H1 (cell line): Measurements from ENCODE around the gene SPARCL1. TPM values are rescaled to one million over a fixed set of nuclear protein-coding genes. Genes with fewer than 3 reads are reported as not detected.

ENCODE experiments used
- CTCF ChIA-PET: fragments of 300-600 bp; sonication (Branson Sonifier 250); formaldehyde crosslinking; loops from one replicate; lab custom pipeline; 2021; ENCODE audit not compliant: partially characterized antibody; lab: Charles Lee
- POLR2A ChIA-PET: fragments of 300-600 bp; sonication (Branson Sonifier 250); formaldehyde crosslinking; loops from one replicate; lab custom pipeline; 2021; ENCODE audit warnings: inconsistent platforms; ENCODE audit not compliant: partially characterized antibody; lab: Charles Lee
- DNase-seq, 2 experiments: peaks; one replicate each; pipeline versions ENCODE4 v3.0.0 to v3.0.0-alpha.2; 2010 to 2022; ENCODE audit warnings: low spot score in 2 of 2, low read depth in 1 of 2, mixed read lengths in 1 of 2
- FAIRE-seq: peaks from 2 replicates; lab custom pipeline; 2011; peaks lifted over from hg19 to GRCh38; lab: Jason Lieb, UNC
- H2AFZ ChIP-seq: 2 replicates; pipeline ENCODE4 v1.8.1; 2012; ENCODE audit warnings: low read length, inconsistent platforms
- H2AK5ac ChIP-seq: 2 replicates; pipeline ENCODE4 v1.6.1; 2013; ENCODE audit warnings: low read depth, low read length
- H2BK120ac ChIP-seq: replicated peaks from 2 replicates; pipeline ENCODE3; 2013; ENCODE audit warnings: low read depth, low read length, inconsistent platforms
- H2BK12ac ChIP-seq: 2 replicates; pipeline ENCODE4 v1.6.1; 2013; ENCODE audit warnings: low read depth, low read length
- H2BK15ac ChIP-seq: 2 replicates; pipeline ENCODE4 v1.6.1; 2013; ENCODE audit warnings: low read length
- H2BK20ac ChIP-seq: 2 replicates; pipeline ENCODE4 v1.6.1; 2013; ENCODE audit warnings: low read length
- H2BK5ac ChIP-seq: 2 replicates; pipeline ENCODE4 v1.6.1; 2013; ENCODE audit warnings: low read depth, low read length
- H3K14ac ChIP-seq: 2 replicates; pipeline ENCODE4 v1.6.1; 2013; ENCODE audit warnings: inconsistent platforms; ENCODE audit not compliant: insufficient read length
- H3K18ac ChIP-seq: 2 replicates; pipeline ENCODE4 v1.6.1; 2013; ENCODE audit warnings: low read length; ENCODE audit errors: extremely low read depth
- H3K23ac ChIP-seq: 2 replicates; pipeline ENCODE4 v1.6.1; 2013; ENCODE audit warnings: inconsistent platforms; ENCODE audit not compliant: insufficient read length
- H3K23me2 ChIP-seq: 2 replicates; pipeline ENCODE4 v1.6.1; 2013; ENCODE audit warnings: low read depth, low read length
- H3K27ac ChIP-seq: 2 replicates; pipeline ENCODE4 v1.6.1; 2011; ENCODE audit warnings: low read depth, low read length, inconsistent platforms
- H3K27me3 ChIP-seq, 4 experiments: replicated peaks in 1 of 4; 1 replicate in 1 of 4; 2 replicates in 3 of 4; pipeline versions ENCODE4 v1.6.1 to v1.8.1; 2011 to 2013; ENCODE audit warnings: low read length in 3 of 4, mild to moderate bottlenecking in 3 of 4, inconsistent platforms in 2 of 4, mixed read lengths in 2 of 4, moderate library complexity in 1 of 4; ENCODE audit not compliant: control insufficient read depth in 3 of 4, insufficient read depth in 3 of 4; ENCODE audit errors: extremely low read depth in 1 of 4
- H3K36me3 ChIP-seq, 4 experiments: 2 replicates each; pipeline versions ENCODE4 v1.6.1 to v1.8.1; 2011 to 2013; ENCODE audit warnings: mild to moderate bottlenecking in 4 of 4, low read length in 3 of 4, moderate library complexity in 2 of 4, control low read depth in 1 of 4, inconsistent platforms in 1 of 4; ENCODE audit not compliant: insufficient read depth in 4 of 4, control insufficient read depth in 2 of 4
- H3K4ac ChIP-seq: replicated peaks from 2 replicates; pipeline ENCODE3; 2013; ENCODE audit warnings: low read length, low read depth, mixed read lengths, inconsistent platforms; ENCODE audit not compliant: insufficient read length
- H3K4me1 ChIP-seq, 4 experiments: replicated peaks in 1 of 4; 1 replicate in 1 of 4; 2 replicates in 3 of 4; pipeline versions ENCODE4 v1.6.1 to v1.8.1; 2011 to 2013; ENCODE audit warnings: low read length in 3 of 4, inconsistent platforms in 2 of 4, mixed read lengths in 1 of 4; ENCODE audit not compliant: insufficient read depth in 4 of 4, control insufficient read depth in 3 of 4
- H3K4me2 ChIP-seq, 2 experiments: 2 replicates each; pipeline versions ENCODE4 v1.6.1 to v1.8.1; 2011 to 2013; ENCODE audit warnings: low read depth in 2 of 2, low read length in 2 of 2, control low read depth in 1 of 2, inconsistent platforms in 1 of 2, mild to moderate bottlenecking in 1 of 2; ENCODE audit not compliant: insufficient read depth in 1 of 2
- H3K4me3 ChIP-seq, 4 experiments: fragments of 200-600, 300-600 bp in 1 of 4; sonication (generic), shearing (Covaris generic), sonication (Bioruptor Twin) in 1 of 4; 2 replicates each; pipeline versions ENCODE4 v1.5.1 to v1.8.1; 2011 to 2016; ENCODE audit warnings: low read length in 4 of 4, low read depth in 3 of 4, control low read depth in 2 of 4, inconsistent platforms in 2 of 4, mild to moderate bottlenecking in 2 of 4, mixed read lengths in 1 of 4, moderate library complexity in 1 of 4; ENCODE audit not compliant: insufficient read depth in 2 of 4; ENCODE audit errors: extremely low read depth in 1 of 4
- H3K56ac ChIP-seq: replicated peaks from 2 replicates; pipeline ENCODE3; 2013; ENCODE audit warnings: low read depth, mild to moderate bottlenecking, mixed read lengths, low read length, inconsistent platforms; ENCODE audit not compliant: insufficient read length
- H3K79me1 ChIP-seq: 2 replicates; pipeline ENCODE4 v1.6.1; 2013; ENCODE audit warnings: low read depth, low read length, control low read depth
- H3K79me2 ChIP-seq, 2 experiments: 2 replicates each; pipeline versions ENCODE4 v1.6.1 to v1.8.1; 2012 to 2013; ENCODE audit warnings: low read length in 2 of 2, mild to moderate bottlenecking in 2 of 2, inconsistent platforms in 1 of 2; ENCODE audit not compliant: insufficient read depth in 2 of 2, control insufficient read depth in 1 of 2
- H3K9ac ChIP-seq, 4 experiments: replicated peaks in 1 of 4; 1 replicate in 1 of 4; 2 replicates in 3 of 4; pipeline versions ENCODE4 v1.6.1 to v1.8.1; 2011 to 2013; ENCODE audit warnings: low read depth in 3 of 4, low read length in 3 of 4, control low read depth in 2 of 4, mild to moderate bottlenecking in 2 of 4, moderate library complexity in 2 of 4, inconsistent platforms in 1 of 4; ENCODE audit errors: extremely low read depth in 1 of 4
- H3K9me3 ChIP-seq, 2 experiments: 2 replicates each; pipeline versions ENCODE4 v1.6.1 to v1.8.1; 2012 to 2013; ENCODE audit warnings: mild to moderate bottlenecking in 2 of 2, moderate library complexity in 2 of 2, control low read depth in 1 of 2, inconsistent platforms in 1 of 2, low read depth in 1 of 2, low read length in 1 of 2, mixed read lengths in 1 of 2; ENCODE audit not compliant: insufficient read depth in 2 of 2
- H4K20me1 ChIP-seq, 2 experiments: replicated peaks in 1 of 2; 2 replicates each; pipeline versions ENCODE3 to v1.8.1; 2011 to 2013; ENCODE audit warnings: inconsistent platforms in 2 of 2, low read length in 2 of 2, mild to moderate bottlenecking in 1 of 2; ENCODE audit not compliant: insufficient read depth in 2 of 2, control insufficient read depth in 1 of 2
- H4K5ac ChIP-seq: 2 replicates; pipeline ENCODE4 v1.6.1; 2013; ENCODE audit warnings: low read length, low read depth, mixed read lengths, inconsistent platforms; ENCODE audit not compliant: insufficient read length
- H4K8ac ChIP-seq: 2 replicates; pipeline ENCODE4 v1.8.0; 2013; ENCODE audit warnings: mild to moderate bottlenecking, moderate library complexity, low read length, inconsistent platforms; ENCODE audit not compliant: insufficient read depth; ENCODE audit errors: extremely low read depth
- H4K91ac ChIP-seq: replicated peaks from 2 replicates; pipeline ENCODE3; 2013; ENCODE audit warnings: low read length, mixed read lengths, inconsistent platforms; ENCODE audit not compliant: insufficient read length
- ASH2L ChIP-seq: fragments of 200-600, 300-600 bp; sonication (generic); IDR thresholded peaks from one replicate; pipeline ENCODE4 v1.7.1; 2017; ENCODE audit warnings: low read length
- CHD1 ChIP-seq: IDR thresholded peaks from 2 replicates; pipeline ENCODE4 v1.6.1; 2012; ENCODE audit warnings: low read depth, low read length, improper control_type of control experiment
- CHD2 ChIP-seq: IDR thresholded peaks from 2 replicates; pipeline ENCODE4 v1.6.1; 2012; ENCODE audit warnings: low read length, improper control_type of control experiment
- CTCF ChIP-seq, 3 experiments: IDR thresholded peaks; 1 replicate in 2 of 3; 2 replicates in 1 of 3; pipeline versions ENCODE4 v1.5.1 to v1.6.1; 2011; ENCODE audit warnings: low read length in 3 of 3, mild to moderate bottlenecking in 3 of 3, inconsistent platforms in 2 of 3, low read depth in 1 of 3, moderate library complexity in 1 of 3; ENCODE audit not compliant: insufficient read depth in 1 of 3; ENCODE audit errors: control extremely low read depth in 1 of 3
- EP300 ChIP-seq, 2 experiments: IDR thresholded peaks; 1 replicate in 1 of 2; 2 replicates in 1 of 2; pipeline ENCODE4 v1.6.1; 2011 to 2012; ENCODE audit warnings: low read depth in 2 of 2, low read length in 2 of 2, mild to moderate bottlenecking in 2 of 2, borderline replicate concordance in 1 of 2, inconsistent platforms in 1 of 2, moderate library complexity in 1 of 2
- KDM1A ChIP-seq: fragments of 200-600, 300-600 bp; sonication (generic); IDR thresholded peaks from 2 replicates; pipeline ENCODE4 v1.7.1; 2016; ENCODE audit warnings: mild to moderate bottlenecking, low read length, borderline replicate concordance
- KDM5A ChIP-seq: fragments of 200-600 bp; IDR thresholded peaks from 2 replicates; pipeline ENCODE4 v1.7.1; 2012; ENCODE audit warnings: mild to moderate bottlenecking, low read length, inconsistent platforms, mixed read lengths
- RAD21 ChIP-seq, 2 experiments: IDR thresholded peaks in 1 of 2; conservative IDR thresholded peaks in 1 of 2; 2 replicates each; pipeline ENCODE4 v1.6.1; 2011; ENCODE audit warnings: low read depth in 2 of 2, low read length in 2 of 2, improper control_type of control experiment in 1 of 2, inconsistent platforms in 1 of 2, mild to moderate bottlenecking in 1 of 2, moderate library complexity in 1 of 2
- RNF2 ChIP-seq: fragments of 200-900, 300-1000 bp; sonication (generic); IDR thresholded peaks from 2 replicates; pipeline ENCODE4 v1.7.1; 2016; ENCODE audit warnings: borderline replicate concordance, low read depth, mild to moderate bottlenecking, antibody characterized with exemption, low read length; ENCODE audit not compliant: poor library complexity, severe bottlenecking; ENCODE audit errors: missing control alignments
- SP2 ChIP-seq: IDR thresholded peaks from 2 replicates; pipeline ENCODE4 v1.6.1; 2012; ENCODE audit warnings: mild to moderate bottlenecking, low read length, inconsistent platforms
- WGBS, 2 experiments: shearing (Covaris generic) in 1 of 2; methylation state at CpG; one replicate each; pipeline versions ENCODE4 v1.1.6 to v1.1.7; 2013 to 2015; ENCODE audit warnings: low lambda C conversion rate in 2 of 2, mixed read lengths in 2 of 2, inconsistent platforms in 1 of 2, low coverage in 1 of 2, missing lambda C conversion rate in 1 of 2; ENCODE audit not compliant: insufficient replicate concordance in 2 of 2, insufficient coverage in 1 of 2, insufficient read length in 1 of 2; ENCODE audit errors: extremely low coverage in 1 of 2, missing lambda C conversion rate in 1 of 2; 5-methylcytosine and 5-hydroxymethylcytosine counted together
- polyA plus RNA-seq, 7 experiments: library from polyadenylated mRNA; depleted of rRNA in 3 of 7; stranded (reverse) in 5 of 7; unstranded in 2 of 7; fragments of >200 nt in 5 of 7; fragments of 200-250 nt in 2 of 7; gene quantifications; 1 replicate in 5 of 7; 2 replicates in 1 of 7; 4 replicates in 1 of 7; pipeline versions ENCODE4 v1.2.1 to v1.2.3, GENCODE V29; 2011 to 2013; ENCODE audit warnings: missing spikeins in 2 of 7, mixed read lengths in 2 of 7
- total RNA-seq: library from RNA; stranded (reverse); fragmentation: NEBNext Ultra II Directional; extraction: Animal tissue kit (Norgen Biotek cat#: 25700); gene quantifications from 2 replicates; pipeline ENCODE4 v1.2.1, GENCODE V29; 2021

The SPARCL1 gene
- total and polyA plus RNA-seq, 2 of the 8 experiments (the other 6 are each of a cell fraction or from before 2014, with no cell fraction given): 0.48 to 0.51 TPM

- Histone ChIP-seq H3K56ac (no peak overlapping the region), H3K9me3 (no peaks in the 10 kb centered on the region), H3K4me2 (no peak overlapping the region), H2BK20ac (no peak overlapping the region), H4K8ac (no peak overlapping the region), H3K79me2 (no peaks in the 10 kb centered on the region), H2AK5ac (no peak overlapping the region), H3K23ac (no peak overlapping the region), H3K4me1 (peaks cover 0 to 3% (median 0%) of the 10 kb centered on the region in 4 experiments; a peak in 1 of 7 replicates), H3K79me1 (no peaks in the 10 kb centered on the region), H3K4ac (no peak overlapping the region), H2BK15ac (no peak overlapping the region), H3K36me3 (no peaks in the 10 kb centered on the region), H2BK5ac (no peak overlapping the region), H2BK120ac (no peak overlapping the region), H3K9ac (no peak overlapping the region), H3K23me2 (no peaks in the 10 kb centered on the region), H2AFZ (no peak overlapping the region), H4K20me1 (no peaks in the 10 kb centered on the region), H4K91ac (no peak overlapping the region), H3K27me3 (no peaks in the 10 kb centered on the region), H2BK12ac (no peak overlapping the region), H3K4me3 (no peak overlapping the region), H3K14ac (no peak overlapping the region), H3K18ac (no peak overlapping the region), H3K27ac (no peak overlapping the region), H4K5ac (no peak overlapping the region)
- POLR2A ChIA-PET: no interaction called here
- FAIRE-seq (no peak), DNase-seq (no peak)
- whole genome bisulfite sequencing, 2 experiments: 94% methylated on average over 4 of the region's 4 CpGs; no CpG with 5 or more reads in 1 of the 2 experiments
- CTCF ChIA-PET: no interaction called here
- TF ChIP-seq KDM5A: no peak
- TF ChIP-seq SP2: no peak
- no peak for TF ChIP-seq CHD2
- TF ChIP-seq EP300 (IDR thresholded peaks at IDR 0.05; ENCODE audit: borderline replicate concordance in 1 of 2, low read depth in 2 of 2, low read length in 2 of 2): no peak
- no peak for TF ChIP-seq KDM1A
- TF ChIP-seq CTCF (IDR thresholded peaks at IDR 0.05; ENCODE audit: control extremely low read depth in 1 of 3, insufficient read depth in 1 of 3, low read depth in 1 of 3, low read length in 3 of 3): no peak
- no peak for TF ChIP-seq CHD1
- no peak for TF ChIP-seq RAD21 (IDR thresholded peaks at IDR 0.05 in 1 of 2, conservative IDR thresholded peaks at IDR 0.05 in 1 of 2; ENCODE audit: low read depth in 2 of 2, low read length in 2 of 2)
- TF ChIP-seq ASH2L: no peak
- no peak for TF ChIP-seq RNF2
Observed at GRCh38 chr4:87506974-87507701, 22.0 kb downstream of the SPARCL1 start.
